ENCODE results near the gene DPP10.

Gene DPP10

DNA sequence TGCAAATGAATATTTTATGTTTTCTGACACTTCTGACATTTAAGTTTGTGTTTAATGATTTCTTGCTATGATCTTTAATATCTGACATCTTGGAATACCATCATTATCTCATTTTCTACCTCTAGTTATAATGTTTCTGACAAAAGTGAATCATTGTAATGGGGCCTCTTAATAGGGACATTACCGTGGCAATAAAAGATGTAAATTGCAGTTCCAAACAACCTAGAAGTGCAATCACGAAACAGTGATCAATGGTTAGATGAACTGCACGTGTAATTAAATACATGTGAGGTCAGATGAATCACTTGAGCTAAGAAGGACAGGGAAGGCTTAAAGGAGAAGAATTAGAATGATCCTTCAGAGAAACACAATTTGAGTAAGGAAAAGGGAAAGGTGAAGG, 1078.3 kb downstream of the DPP10 start:
- ChIA-PET POLR2A (no interaction called here), CTCF (no interaction called here)
- TF ChIP-seq FOXK2 (IDR thresholded peaks at IDR 0.05) (no peak), TARDBP (IDR thresholded peaks at IDR 0.05) (no peak), FOXM1 (IDR thresholded peaks at IDR 0.05; ENCODE audit: borderline replicate concordance) (no peak), ARNT (IDR thresholded peaks at IDR 0.05) (no peak), FOXA1 (IDR thresholded peaks at IDR 0.05) (no peak), SP1 (IDR thresholded peaks at IDR 0.05) (no peak), ELF4 (IDR thresholded peaks at IDR 0.05) (no peak), SUZ12 (IDR thresholded peaks at IDR 0.05) (no peak), LEF1 (IDR thresholded peaks at IDR 0.05; ENCODE audit: borderline replicate concordance) (no peak)
- TF ChIP-seq, protein P1, sequence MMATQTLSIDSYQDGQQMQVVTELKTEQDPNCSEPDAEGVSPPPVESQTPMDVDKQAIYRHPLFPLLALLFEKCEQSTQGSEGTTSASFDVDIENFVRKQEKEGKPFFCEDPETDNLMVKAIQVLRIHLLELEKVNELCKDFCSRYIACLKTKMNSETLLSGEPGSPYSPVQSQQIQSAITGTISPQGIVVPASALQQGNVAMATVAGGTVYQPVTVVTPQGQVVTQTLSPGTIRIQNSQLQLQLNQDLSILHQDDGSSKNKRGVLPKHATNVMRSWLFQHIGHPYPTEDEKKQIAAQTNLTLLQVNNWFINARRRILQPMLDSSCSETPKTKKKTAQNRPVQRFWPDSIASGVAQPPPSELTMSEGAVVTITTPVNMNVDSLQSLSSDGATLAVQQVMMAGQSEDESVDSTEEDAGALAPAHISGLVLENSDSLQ (IDR thresholded peaks at IDR 0.05), result no peak
- DNase-seq (ENCODE audit: extremely low spot score), result no peak

DNA sequence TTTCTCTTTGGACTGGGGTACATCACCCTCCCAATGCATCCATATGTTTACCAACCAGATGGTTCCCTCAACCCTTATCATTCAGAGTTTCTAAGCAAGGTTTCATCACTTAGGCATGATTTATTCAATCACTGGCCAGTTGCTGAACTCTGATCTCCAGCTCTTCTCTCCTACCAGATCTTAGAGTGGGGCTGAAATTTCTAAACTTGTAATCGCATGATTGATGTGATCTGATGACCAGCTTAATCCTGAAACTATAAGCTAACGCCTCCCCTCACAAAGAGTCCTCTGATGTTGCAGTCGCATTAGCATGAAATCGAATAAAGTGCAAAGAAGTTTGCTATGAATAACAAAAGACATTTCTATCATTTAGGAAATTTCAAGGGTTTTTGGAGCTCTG, 1082.0 kb downstream of the DPP10 start:
- no peak for DNase-seq (ENCODE audit: extremely low spot score)
- TF ChIP-seq ZNF384 (IDR thresholded peaks at IDR 0.05), result no peak
- TF ChIP-seq, protein P1 (IDR thresholded peaks at IDR 0.05), result no peak
- no peak for TF ChIP-seq SUZ12 (IDR thresholded peaks at IDR 0.05)
- TF ChIP-seq TARDBP (IDR thresholded peaks at IDR 0.05), result no peak
- no peak for TF ChIP-seq L3MBTL2 (conservative IDR thresholded peaks at IDR 0.05)
- TF ChIP-seq BHLHE40 (IDR thresholded peaks at IDR 0.05; ENCODE audit: borderline replicate concordance), result no peak
- no peak for TF ChIP-seq LEF1 (IDR thresholded peaks at IDR 0.05; ENCODE audit: borderline replicate concordance)
- no peak for TF ChIP-seq ELF4 (IDR thresholded peaks at IDR 0.05)
- no peak for TF ChIP-seq CTBP1 (IDR thresholded peaks at IDR 0.05; ENCODE audit: borderline replicate concordance)
- CTCF ChIA-PET, result no interaction called here
- POLR2A ChIA-PET, result no interaction called here

DNA sequence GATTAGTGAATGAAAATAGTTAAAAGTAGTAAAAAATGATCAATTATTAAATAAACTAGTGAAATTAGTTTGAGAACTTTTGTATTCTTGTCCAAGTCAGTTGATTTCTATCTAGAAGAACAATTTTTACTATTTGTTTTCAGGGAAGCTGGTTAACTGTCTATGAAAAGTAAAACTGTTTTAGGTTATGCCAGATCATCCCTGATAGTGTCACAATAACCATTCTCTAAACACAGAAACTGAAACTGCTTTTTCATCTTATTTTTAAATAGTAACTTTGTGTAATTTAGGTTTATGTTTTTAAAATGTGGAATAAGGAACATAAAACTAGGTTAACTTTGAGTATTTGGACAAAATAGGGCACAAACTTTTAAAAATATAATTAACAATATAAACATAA, 1087.2 kb downstream of the DPP10 start:
- CTCF ChIA-PET, result no interaction called here

DNA sequence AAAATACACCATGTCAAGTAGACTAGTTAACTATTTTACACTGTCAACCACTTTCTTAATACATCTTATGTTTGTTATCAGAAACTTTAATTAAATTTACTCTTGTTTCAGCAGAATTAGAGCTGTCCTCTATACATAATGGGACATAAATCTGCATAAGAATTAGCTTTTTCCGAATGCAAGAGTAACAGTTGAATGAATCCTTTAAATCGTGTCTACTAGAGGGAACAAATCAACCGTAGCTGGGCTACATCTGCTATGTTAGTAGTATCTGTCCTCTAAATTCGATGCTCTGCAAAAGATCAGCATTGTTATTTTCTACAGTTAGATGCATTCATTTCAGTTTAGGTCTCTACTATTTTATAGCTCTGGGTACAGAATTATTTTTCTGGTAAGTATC, 1090.6 kb downstream of the DPP10 start:
- TF ChIP-seq ELF4 (IDR thresholded peaks at IDR 0.05), result no peak
- POLR2A ChIA-PET, result no interaction called here

More for the DNA sequence above, 1087.2 kb downstream of the DPP10 start:
- POLR2A ChIA-PET, result no interaction called here
- DNase-seq (ENCODE audit: extremely low spot score), result no peak
- TF ChIP-seq BHLHE40 (IDR thresholded peaks at IDR 0.05; ENCODE audit: borderline replicate concordance) (no peak), SUZ12 (IDR thresholded peaks at IDR 0.05) (no peak), HDGF (IDR thresholded peaks at IDR 0.05; ENCODE audit: borderline replicate concordance) (no peak)

DNA sequence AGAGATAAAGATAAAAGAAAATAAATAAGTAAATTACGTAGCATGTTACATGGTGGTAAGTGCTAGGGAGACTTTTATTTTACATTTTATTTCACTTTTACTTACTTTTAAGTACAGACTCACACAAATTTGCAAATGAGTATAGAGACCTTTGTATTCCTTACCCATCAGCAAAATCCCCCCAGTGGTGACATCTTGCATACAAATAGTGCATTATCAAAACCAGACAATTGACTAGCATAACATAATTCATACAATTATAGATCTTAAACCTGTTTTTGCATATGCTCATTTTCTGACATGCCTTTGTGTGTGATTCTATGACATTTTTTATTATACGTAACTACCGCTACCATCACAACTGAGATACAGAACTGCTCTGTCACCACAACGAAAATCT, 1099.4 kb downstream of the DPP10 start:
- TF ChIP-seq FOXA1 (IDR thresholded peaks at IDR 0.05) (no peak), ELF4 (IDR thresholded peaks at IDR 0.05) (no peak), ZNF384 (IDR thresholded peaks at IDR 0.05) (no peak), BHLHE40 (IDR thresholded peaks at IDR 0.05; ENCODE audit: borderline replicate concordance) (no peak), ARNT (IDR thresholded peaks at IDR 0.05) (no peak), HDGF (IDR thresholded peaks at IDR 0.05; ENCODE audit: borderline replicate concordance) (no peak), FOXM1 (IDR thresholded peaks at IDR 0.05; ENCODE audit: borderline replicate concordance) (no peak), CTBP1 (IDR thresholded peaks at IDR 0.05; ENCODE audit: borderline replicate concordance) (no peak), FOXK2 (IDR thresholded peaks at IDR 0.05) (no peak), SUZ12 (IDR thresholded peaks at IDR 0.05) (no peak), NFRKB (IDR thresholded peaks at IDR 0.05) (no peak), SP1 (IDR thresholded peaks at IDR 0.05) (no peak), TARDBP (IDR thresholded peaks at IDR 0.05) (no peak), LEF1 (IDR thresholded peaks at IDR 0.05; ENCODE audit: borderline replicate concordance) (no peak), L3MBTL2 (conservative IDR thresholded peaks at IDR 0.05) (no peak)
- TF ChIP-seq, protein P1 (IDR thresholded peaks at IDR 0.05), result no peak
- POLR2A ChIA-PET, result no interaction called here
- DNase-seq (ENCODE audit: extremely low spot score), result no peak
- CTCF ChIA-PET, result no interaction called here

More for the DNA sequence above, 1090.6 kb downstream of the DPP10 start:
- no peak for DNase-seq (ENCODE audit: extremely low spot score)
- CTCF ChIA-PET, result no interaction called here

DNA sequence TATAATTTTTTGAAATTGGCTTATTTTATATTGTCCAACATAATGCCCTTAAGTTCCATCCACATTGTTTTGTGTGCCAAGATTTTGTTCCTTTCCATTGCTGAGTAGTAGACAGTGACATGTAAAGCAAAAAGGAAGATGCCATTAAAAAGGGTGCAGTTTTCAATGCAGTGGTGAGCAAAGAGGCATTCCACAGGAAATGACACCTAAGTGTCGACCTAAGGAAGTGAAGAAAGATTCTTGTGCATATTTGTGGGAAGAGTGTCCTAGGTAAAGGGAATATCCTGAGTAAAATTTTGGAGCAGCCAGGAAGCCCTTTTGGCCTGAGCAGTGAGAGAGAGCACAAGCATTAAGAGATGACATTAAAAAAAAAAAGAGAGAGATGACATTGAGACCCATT, 1099.9 kb downstream of the DPP10 start:
- ChIA-PET POLR2A (no interaction called here), CTCF (no interaction called here)
- TF ChIP-seq ELF4 (IDR thresholded peaks at IDR 0.05) (no peak), FOXM1 (IDR thresholded peaks at IDR 0.05; ENCODE audit: borderline replicate concordance) (no peak), LEF1 (IDR thresholded peaks at IDR 0.05; ENCODE audit: borderline replicate concordance) (no peak), BHLHE40 (IDR thresholded peaks at IDR 0.05; ENCODE audit: borderline replicate concordance) (no peak)
- TF ChIP-seq, protein P1 (IDR thresholded peaks at IDR 0.05), result no peak
- no peak for DNase-seq (ENCODE audit: extremely low spot score)

DNA sequence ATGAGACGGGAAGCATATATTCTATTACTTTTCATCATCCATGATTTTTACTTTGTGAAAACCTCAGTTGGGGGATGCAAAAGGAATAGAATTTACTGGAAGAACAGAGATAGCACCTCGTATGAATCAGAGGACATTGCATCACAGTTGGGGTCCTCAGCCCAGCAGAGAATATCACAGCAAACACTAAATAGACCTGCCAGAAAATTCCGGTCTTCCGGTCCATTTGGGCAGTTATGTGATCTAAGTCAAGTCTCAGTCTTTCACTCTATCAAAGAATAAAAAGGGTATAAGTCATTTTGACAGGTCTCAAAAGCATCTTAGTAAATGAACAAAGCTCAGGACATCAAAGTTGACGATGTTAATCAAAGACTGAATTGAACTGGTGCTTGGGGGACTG, 1100.6 kb downstream of the DPP10 start:
- TF ChIP-seq FOXM1 (IDR thresholded peaks at IDR 0.05; ENCODE audit: borderline replicate concordance), result no peak
- TF ChIP-seq, protein P1 (IDR thresholded peaks at IDR 0.05), result no peak
- no peak for TF ChIP-seq L3MBTL2 (conservative IDR thresholded peaks at IDR 0.05)
- no peak for TF ChIP-seq LEF1 (IDR thresholded peaks at IDR 0.05; ENCODE audit: borderline replicate concordance)
- TF ChIP-seq FOXK2 (IDR thresholded peaks at IDR 0.05), result no peak
- no peak for TF ChIP-seq FOXA1 (IDR thresholded peaks at IDR 0.05)
- no peak for TF ChIP-seq SP1 (IDR thresholded peaks at IDR 0.05)
- TF ChIP-seq BHLHE40 (IDR thresholded peaks at IDR 0.05; ENCODE audit: borderline replicate concordance), result no peak
- TF ChIP-seq CTBP1 (IDR thresholded peaks at IDR 0.05; ENCODE audit: borderline replicate concordance), result no peak
- TF ChIP-seq HDGF (IDR thresholded peaks at IDR 0.05; ENCODE audit: borderline replicate concordance), result no peak
- no peak for TF ChIP-seq SUZ12 (IDR thresholded peaks at IDR 0.05)
- no peak for TF ChIP-seq ZNF384 (IDR thresholded peaks at IDR 0.05)
- no peak for TF ChIP-seq ARNT (IDR thresholded peaks at IDR 0.05)
- no peak for TF ChIP-seq ELF4 (IDR thresholded peaks at IDR 0.05)
- TF ChIP-seq TARDBP (IDR thresholded peaks at IDR 0.05), result no peak
- no peak for TF ChIP-seq NFRKB (IDR thresholded peaks at IDR 0.05)
- ChIA-PET CTCF (no interaction called here), POLR2A (no interaction called here)
- DNase-seq (ENCODE audit: extremely low spot score), result no peak
